CD4-positive, alpha-beta T cell treated with Interferon gamma for 1 hour (primary cell): ENCODE data around the gene COX6B2.

ENCODE experiments used
- DNase-seq: peaks from one replicate; pipeline ENCODE4 v3.0.0-alpha.2; 2020

Gene COX6B2

GRCh38 chr19:55383279-55384130, 29.0 kb upstream of the COX6B2 start:
- peak; percentile 45 for DNase-seq

DNA sequence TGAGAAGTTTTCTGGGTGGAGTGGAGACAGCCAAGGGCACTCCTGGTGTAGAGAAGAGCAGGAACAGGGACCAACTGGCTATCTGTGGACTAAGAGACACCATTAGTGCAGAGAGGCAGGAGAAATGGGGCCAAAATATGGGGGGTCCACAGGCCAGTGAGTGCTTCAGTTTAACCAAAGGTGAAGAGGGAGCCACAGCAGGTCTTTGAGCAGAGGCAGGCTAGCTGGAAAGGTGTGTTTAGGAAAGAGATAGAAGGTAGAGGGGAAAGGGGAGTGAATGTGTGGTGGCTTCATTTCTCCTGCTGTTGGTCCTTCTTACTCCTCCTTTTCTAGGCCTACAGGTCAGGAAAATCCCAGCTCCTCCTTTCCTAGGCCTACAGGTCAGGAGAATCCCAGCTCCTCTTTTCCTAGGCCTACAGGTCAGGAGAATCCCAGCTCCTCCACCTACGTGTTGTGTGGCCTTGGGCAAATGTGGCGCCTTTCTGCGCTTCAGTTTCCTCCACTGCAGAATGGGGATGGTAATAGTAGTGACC, 28.1 kb upstream of the COX6B2 start:
- no peak for DNase-seq

- DNase-seq, result no peak
Observed at GRCh38 chr19:55382013-55382412, 27.5 kb upstream of the COX6B2 start.

DNA sequence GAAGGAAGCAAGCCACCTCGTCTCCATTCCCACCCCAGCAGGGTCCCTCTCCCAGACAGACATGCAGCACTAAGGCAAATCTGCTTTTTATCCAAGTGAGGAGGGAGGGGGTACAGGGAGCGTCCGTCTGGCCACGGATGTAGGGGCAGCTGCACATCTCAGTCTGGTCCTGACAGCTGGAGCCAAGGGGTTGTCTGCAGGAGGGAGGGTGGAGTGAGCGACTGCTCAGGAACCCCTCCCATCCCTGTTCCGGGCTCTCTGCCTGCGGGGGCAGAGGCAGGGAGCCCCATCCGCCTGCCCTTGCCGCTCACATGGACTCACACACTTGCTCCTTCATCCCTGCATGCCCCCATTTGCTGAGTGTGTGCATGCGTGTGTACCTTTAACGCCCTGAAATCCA, 24.7 kb upstream of the COX6B2 start:
- DNase-seq, result no peak

- no peak for DNase-seq
Observed at GRCh38 chr19:55377356-55378131, 23.0 kb upstream of the COX6B2 start.

DNA sequence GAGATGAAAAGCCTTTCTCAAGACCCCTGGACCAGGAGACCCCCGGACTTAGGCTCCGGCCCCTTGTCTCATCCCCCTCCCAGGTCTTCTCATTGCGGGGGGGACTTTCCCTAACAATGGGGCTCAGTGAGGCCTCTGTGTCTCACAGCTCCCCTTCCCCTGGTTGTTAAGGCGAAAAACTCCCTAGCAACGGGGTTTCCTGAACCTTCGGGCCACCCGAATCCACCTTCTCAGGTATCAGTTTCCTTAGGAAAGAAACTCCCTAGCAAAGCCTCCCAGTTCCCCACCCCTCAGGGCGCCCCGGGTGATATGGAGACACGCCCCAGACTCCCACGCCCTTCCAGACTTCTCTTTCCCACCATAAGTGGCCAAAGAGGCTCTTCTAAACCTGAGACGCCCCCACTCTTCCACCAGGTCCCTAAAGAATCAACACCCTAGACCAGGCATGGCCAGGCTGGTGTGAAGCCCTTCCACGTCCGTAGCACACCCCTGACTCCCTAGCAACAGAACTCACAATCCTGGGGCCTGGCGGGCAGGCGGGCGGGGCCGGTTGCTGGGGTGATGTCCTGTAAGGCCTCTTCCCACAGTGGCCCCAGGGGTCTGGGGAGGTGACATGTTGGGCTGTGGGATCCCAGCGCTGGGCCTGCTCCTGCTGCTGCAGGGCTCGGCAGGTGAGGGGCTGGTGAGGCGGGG, 21.9 kb upstream of the COX6B2 start, which contains the start of gene TMEM190:
Gene TMEM190 (plus strand): TSS at position 586 of the 693 bp plus-strand sequence. CDS start 28 bp downstream, at position 614.
- DNase-seq, result no peak

DNA sequence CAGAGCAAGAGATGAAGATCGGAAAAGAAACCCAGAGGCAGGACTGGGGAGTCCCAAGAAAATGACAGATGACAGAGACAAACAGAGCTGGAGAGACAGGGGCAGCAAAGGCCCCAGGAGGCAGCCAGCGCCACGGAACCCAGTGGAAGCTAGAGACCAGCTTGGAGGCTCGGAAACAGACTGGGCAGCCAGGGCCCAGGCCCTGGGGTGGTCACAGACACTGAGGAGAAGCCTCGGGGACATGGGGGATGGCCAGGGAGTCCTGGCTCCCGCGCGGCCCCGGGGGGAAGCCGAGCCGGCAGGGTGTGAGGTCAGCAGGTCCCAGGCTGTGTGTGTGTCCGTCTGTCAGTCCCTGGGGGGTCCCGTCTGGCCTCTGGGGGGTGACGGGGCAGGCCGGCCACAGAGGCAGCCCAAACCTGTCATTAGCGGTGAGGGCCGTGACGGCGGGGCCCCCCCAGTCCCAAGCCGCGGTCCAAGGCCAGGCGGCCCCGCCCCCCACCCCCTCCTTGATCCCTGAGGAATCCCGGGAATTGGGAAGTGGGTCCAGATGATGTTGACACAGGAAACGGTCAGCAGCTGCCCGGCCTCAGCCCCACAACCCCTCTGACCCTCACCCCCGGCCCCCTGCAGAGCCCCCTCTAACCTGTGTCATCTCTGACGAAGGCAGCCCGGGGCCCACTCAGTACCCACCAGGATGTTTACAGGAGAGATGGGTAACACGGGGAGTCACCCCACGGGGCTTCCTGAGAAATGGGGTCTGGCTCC, 19.7 kb upstream of the COX6B2 start:
- no peak for DNase-seq

- DNase-seq, result no peak
Observed at GRCh38 chr19:55373306-55373992, 18.9 kb upstream of the COX6B2 start.

GRCh38 chr19:55372316-55373081, 18.0 kb upstream of the COX6B2 start:
- DNase-seq, result no peak

- DNase-seq, result no peak
Observed at GRCh38 chr19:55370305-55370988, 15.9 kb upstream of the COX6B2 start, which contains the start of gene IL11. Gene IL11, minus strand, starts transcription at chr19:55370463. Its CDS starts 153 bp downstream, at chr19:55370310.

- no peak for DNase-seq
Observed at GRCh38 chr19:55369653-55370304, 15.3 kb upstream of the COX6B2 start.

DNA sequence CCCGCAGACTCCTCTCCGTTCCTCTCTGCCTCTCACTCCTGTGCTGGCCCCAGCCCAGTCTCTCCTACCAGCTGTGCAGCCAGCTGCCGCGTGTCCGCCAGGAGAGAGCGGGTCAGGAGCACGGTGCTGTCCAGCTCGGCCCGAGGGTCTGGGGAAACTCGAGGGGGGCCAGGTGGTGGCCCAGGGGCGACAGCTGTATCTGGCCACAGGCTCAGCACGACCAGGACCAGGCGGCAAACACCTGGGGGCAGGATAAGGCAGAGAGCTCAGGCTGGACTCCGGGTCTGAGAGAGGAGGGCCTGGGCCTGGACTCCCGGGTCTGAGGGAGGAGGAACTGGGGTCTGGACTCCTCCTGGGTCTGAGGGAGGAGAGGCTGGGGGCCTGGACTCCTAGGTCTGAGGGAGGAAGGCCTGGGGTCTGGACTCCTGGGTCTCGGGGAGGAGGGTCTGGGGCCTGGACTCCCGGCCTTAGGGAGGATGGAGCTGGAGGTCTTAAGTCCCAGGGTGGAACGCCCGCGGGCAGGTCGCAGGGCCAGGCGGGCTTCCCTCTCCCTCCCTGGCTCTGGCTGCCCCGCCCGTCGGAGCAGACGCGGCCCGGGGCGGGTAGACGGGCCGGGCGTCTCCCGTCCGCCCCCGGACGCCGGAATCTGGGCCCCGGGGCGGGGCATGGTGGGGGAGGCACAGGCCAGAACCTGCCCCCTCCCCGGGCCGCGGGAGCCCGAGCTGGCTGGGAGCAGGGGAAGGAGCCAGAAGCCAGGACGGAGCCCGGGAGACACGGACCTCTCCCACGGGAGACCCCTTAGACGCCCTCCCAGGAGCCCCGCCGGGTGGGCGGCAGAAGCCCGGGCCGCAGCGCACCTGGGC, 14.4 kb upstream of the COX6B2 start:
- no peak for DNase-seq

GRCh38 chr19:55368106-55368505, 13.6 kb upstream of the COX6B2 start:
- DNase-seq, result no peak

- DNase-seq, result no peak
Observed at GRCh38 chr19:55366790-55367189, 12.3 kb upstream of the COX6B2 start.

DNA sequence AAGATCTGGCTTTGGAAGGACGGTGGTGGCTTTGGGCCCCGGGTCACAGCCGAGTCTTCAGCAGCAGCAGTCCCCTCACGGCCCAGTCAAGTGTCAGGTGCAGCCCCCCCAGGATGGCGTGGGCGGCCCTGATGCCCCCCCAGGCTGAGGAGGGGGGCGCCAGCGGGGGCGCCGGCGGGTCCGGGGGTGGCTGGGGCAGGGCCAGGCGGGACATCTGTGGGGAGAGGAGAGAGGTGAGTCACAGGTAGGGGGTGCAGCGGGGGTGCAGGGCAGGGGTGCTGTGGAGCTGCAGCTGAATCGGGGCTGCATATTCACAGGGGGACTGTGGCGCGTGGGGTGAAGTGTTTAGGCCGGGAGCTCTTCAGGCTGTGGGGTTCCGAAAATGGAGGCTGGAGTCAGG, 11.4 kb upstream of the COX6B2 start:
- no peak for DNase-seq

GRCh38 chr19:55365245-55365644, 10.7 kb upstream of the COX6B2 start:
- no peak for DNase-seq

GRCh38 chr19:55362990-55363716, 8.6 kb upstream of the COX6B2 start, which contains the start of gene GARIN5B:
Gene GARIN5B, minus strand, starts transcription at chr19:55363260. Its CDS starts 194 bp downstream, at chr19:55363066.
- DNase-seq, result no peak
